GM21786 (cell line): ENCODE data around the gene PARD3B.

Source experiments
- ATAC-seq: cut with Tn5 transposase; IDR thresholded peaks from one replicate; pipeline ENCODE4 v1.9.1; 2021; ENCODE audit not compliant: unreplicated experiment

The PARD3B gene

DNA sequence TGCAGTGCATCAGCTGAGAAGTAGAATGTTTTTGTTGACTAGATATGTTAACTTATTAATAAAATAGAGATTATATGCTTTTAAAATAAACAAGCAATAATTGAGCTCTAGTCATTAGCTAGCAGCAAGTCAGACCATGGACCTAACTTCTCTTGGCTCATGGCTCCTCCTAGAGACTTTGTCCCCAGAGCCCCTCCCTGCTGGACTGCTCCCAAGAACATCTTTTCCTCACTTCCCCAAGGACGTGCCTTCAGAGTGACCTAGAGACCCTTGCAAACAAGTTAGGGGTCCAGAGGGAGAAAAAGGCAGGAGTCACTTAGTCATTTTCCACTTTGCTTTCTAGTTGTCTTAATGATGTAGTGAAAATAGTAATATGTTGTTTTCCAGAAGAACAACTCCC is 824.5 kb downstream of the PARD3B start:
- no peak for ATAC-seq

DNA sequence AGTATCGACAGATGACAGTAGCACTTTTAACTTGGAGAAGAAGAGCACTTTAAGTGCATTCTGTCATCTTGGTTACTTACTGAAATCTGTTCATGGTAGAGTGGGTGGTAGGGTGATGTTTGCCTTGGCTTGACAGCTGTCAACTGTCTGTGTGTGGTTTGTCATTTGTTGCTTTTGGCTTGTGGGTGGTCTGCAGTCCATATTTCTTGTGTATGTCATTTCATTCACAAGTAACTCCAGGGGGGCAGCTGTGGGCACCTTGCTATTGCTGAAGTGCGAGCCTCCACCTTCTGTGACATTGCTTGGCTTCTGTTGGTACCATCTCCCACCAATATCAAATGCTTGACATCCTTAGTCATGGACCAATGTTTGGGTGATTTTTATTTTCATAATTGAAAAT is 825.5 kb downstream of the PARD3B start:
- ATAC-seq = no peak

DNA sequence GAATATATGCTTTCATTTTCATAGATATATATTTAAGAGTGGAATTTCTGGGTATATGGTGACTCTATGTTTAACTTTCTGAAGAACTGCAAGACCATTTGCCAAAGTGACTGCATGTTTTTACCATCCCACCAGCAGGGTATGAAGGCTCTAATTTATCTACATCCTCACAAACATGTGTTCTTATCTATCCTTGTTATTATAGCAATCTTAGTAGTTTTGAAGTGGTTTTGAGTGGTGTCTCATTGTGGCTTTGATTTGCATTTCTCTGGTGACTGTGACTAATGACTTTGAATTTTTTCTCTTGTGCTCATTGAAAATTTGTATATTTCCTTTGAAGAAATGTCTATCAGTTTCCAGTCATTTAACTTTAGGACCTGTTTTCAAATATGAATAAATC is 826.9 kb downstream of the PARD3B start:
- no peak for ATAC-seq

DNA sequence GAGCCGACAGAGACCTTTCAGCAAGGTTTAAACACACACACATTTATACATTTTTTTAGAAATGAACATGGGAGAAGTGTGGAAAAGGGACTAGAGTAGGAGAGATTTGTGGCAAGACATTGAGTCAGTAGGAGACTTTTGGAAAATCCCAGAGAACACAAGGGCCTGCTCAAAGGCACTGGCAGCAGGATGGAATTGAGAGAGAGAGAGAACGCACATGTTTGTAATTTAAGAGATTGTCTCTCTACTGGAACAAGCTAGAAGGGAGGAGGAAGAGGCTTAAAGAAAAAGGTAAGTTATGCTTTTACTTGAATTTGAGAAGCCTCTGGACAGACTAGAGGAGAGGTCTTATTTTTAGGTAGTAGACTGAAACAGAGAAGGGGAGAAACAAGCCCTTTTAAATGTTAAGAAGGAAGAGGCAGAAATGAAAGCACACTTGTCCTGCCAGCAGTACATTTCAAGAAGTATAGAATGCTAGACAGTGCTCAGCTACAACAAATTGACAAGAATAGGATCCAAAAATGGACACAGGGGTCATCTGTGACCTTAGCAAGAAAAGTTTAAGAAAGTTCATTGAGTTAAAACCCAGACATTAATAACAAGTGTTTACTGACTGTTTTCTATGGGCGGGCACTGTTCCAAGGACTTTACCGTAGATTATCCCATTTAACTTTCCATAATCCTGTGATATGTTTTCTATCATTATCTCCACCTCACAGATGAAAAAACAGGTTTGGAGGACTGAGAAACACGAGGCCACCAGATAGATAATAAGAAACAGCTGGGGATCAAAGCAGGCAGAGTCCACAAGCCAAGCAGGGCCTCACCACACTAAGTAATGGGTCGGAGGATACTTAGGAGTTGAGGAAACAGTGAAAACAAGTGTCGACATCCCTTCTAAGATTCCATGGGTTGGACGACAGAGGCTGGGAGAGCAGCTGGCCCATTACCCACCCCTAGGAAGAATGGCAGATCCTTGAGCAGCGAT is 830.5 kb downstream of the PARD3B start:
- ATAC-seq = no peak

DNA sequence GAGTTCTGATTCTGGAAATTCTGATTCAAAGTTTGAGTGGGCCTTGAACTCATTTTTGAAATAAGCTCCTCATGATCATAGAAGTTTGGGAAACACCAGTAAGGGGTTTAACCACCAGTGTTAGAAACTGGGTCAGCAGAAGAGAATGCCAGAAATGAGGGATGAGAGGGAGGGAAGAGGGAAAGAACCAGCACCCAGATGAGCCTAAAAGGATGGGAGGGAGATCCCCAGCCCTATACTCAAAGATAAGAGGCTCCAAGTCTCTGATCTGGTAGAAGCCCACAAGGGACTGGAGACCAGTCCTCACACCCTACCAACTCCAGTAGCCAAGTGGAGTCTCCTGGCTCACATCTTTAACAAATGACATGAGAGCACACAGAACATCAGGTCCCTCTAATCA is 832.0 kb downstream of the PARD3B start:
- ATAC-seq = no peak

DNA sequence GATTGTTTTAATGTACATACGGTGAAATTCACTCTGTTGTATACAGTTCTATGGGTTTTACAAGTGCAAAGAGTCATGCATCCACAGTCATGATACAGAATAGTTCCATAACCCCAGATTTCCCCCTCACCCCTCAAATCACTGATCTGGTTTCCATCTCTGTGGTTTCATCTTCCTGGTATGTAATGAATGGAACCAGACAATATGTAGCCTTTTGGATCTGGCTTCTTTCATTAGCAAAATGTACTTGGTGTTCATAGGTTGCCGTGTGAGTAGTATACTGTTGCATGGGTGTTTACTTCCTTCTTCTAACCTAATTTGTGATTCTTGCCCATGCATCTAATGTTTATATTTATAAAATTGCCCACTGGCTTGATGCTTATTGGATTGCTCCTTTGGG is 838.3 kb downstream of the PARD3B start:
- ATAC-seq = no peak

DNA sequence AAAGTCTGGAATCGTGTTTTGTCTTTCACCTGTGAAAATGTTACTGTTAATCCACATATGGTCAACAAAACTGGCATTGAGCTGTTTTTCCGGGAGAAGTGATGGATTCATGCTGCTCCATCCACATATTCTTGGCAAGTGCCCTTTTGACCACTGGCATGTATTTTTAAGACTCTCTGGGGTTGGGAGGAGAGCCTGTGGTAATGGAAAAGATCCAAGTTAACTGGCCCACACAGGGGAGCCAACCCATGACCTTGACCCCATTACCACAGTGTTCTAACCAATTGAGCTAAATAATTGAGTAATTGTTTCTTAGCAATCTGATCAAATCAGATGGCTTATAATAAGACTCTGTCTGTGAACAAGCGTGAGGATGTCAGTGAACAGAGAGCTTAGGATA is 840.8 kb downstream of the PARD3B start:
- ATAC-seq = no peak

DNA sequence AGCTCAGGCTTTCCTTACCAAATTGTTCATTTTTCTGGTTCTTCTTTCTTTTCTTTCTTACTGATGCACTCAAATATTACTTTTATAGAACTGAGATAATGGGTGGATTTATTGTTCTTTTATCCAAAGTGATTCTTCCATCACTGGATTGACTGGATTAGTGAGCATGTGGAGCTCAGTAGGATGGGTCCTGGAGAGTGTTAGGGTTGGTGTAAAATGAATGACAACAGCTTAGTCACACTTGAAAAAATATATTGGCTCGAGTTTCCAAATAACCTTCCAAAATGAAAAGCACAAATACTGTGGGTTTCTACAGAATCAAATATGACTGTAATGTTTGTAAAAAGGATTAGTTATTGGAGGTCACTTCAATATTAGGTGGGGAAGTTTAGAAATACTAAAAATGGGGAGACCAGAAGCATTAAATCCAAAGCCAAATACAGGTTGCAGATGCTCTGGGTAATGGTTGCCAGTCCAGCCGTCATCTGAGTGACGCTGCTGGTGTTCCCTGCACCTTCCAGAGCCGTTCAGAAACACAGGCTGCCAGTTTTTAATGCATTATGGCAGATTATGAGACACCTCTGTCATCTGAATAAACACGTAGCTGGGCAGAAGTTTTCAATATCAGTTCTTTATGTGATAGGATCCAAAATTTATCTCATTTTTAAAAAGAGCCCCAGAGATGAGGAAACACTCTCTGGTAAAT is 842.2 kb downstream of the PARD3B start:
- ATAC-seq = no peak

DNA sequence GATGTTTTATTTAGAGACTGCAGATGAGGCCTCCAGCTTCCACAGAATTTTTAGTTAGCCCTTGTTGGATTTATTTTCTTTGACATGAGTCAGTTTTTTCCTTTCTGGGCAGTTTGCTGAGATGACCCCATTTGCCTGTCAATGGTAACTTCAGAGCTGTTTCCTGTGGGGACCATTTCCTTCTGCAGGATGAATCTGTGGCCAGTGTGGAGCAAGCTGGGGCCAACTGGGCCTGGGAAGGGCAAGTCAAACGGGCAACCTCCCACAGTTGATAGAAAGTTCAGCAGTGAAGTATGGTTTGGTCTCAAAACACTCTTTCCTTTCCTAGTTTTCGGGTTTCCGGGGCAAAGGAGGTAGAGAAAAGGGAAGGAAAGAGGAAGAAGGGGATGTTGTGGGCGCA is 845.6 kb downstream of the PARD3B start:
- no peak for ATAC-seq

DNA sequence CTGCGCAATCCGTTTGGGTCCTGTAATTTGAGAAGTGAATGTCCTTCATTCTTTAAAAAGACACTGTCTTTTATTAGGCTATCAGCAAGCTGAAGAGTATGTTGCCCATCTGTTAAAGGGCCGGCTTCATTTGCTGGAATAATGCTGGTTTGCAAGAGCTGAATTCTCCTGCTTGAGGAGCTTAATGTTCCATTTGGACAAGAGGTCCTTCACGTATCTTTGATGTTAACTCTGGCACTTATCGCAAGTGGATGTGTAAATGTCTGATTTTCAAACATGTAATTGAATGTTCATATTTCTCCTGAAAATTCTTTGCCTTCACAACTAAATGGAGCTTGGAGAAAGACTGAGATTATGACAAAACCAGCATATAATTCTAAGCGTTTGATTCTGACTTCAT is 856.2 kb downstream of the PARD3B start:
- no peak for ATAC-seq

DNA sequence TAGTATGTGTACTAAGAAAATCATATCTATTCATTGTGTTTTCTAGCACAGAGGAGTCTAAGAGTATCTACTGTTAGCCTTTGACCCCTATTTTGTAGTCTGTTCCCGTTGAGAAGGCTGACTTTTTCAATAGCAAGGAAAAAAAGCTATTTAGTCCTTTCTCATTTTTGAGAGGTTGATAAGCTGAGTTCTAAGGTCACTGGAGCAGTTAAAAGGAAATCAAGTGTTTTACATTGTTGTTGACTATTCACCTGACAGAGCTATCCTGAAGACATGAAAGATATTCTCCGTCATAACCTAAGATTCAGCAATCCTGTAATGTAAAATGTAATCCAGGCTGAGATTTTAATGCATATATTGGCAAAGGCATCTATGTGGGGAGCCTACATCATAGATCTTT is 856.7 kb downstream of the PARD3B start:
- ATAC-seq = no peak

DNA sequence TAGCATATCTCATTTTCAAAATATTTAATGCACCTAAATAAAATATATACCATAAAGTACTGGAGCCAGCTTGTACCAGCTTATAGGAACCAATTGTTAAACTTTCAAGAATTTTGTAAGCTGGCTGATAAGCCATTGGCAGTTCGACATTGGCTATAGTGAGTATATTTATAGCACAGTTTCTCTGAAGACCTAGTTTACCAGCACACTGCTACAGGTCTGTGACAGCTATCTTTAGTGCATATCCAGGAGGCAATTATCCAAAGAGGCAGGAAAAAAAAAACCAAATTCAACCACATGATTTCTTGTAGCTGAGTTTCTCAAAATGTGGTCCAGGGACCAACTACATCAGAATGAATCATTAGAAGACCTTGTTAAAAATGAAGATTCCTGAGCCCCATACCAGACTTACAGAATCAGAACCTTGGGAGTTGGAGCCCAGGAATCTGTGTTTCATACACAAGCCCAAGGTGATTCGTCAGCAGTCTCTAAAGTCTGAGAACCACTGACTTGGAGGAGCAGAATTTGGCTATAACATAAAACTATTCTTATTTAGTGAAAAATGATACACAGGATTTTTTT is 858.1 kb downstream of the PARD3B start:
- no peak for ATAC-seq

DNA sequence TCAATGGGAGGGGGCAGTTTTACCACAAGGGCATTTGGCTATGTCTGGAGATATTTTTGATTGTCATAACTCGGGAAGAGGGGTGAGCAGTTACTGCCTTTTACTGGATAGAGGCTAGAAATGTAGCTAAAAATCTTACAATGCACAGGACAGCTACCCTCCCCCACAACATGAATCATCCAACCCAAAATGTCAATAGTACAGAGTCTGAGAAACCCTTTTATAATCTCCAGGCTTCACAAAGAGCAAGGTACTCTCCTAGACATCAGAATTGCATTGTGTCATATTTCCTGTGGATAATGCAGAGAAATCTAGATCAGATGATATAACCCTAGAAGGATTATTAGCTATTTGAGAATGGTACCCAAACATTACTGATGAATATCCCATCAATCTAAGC is 859.9 kb downstream of the PARD3B start:
- no peak for ATAC-seq

DNA sequence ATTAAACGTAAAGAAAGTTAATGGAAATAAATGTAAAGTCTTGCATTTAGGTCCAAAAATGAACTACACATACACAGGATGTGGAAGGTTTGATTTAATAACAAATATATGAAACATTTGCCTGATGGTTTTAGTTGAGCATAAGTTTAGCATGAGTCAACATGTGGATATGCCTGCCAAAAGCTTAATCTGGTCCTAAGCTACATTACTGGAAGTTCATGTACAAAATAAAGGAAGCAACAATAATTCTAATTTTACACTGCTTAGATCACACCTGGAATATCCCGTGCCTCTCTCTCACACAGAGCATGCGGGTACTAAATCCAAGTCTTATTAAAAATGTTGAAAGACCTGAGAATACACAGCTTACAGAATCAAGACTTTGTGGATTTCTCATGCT is 860.5 kb downstream of the PARD3B start:
- ATAC-seq = no peak

DNA sequence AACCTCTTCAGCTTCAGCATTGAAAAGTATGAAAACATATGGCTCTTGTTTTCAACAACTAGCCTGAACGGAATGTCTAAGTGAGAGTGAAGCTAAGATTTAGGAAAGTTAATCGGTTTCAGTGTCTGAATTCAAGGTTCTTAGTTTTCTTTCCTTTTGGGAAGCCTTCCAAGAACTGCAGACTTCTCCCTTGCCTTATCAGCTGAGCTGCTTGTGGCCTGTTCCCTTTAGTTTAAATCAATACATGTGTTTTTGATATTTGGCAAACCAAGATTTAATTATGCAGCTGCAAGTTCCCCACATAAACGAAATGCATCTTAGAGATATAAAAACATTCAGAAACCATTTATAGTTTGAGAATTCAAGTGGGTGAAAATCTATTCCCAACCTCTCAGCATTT is 862.7 kb downstream of the PARD3B start:
- no peak for ATAC-seq

DNA sequence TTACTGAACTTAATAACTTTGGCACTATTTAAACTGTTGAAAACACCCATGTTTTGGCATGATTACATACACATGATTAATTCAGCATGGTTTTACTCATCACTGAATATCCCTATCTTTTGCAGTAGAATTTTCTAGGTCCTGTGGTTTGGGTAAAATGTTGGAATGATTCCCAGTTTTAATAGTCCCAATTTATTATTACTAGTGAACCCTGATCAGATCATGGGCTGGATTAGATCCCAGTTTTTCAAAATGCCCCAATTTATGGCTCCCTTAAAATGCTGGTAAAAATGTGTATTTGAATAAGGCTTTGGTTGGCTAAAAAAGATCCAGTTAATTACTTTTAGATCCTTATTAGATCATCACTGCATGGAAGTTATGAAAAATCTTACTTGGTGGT is 863.4 kb downstream of the PARD3B start:
- ATAC-seq = no peak

DNA sequence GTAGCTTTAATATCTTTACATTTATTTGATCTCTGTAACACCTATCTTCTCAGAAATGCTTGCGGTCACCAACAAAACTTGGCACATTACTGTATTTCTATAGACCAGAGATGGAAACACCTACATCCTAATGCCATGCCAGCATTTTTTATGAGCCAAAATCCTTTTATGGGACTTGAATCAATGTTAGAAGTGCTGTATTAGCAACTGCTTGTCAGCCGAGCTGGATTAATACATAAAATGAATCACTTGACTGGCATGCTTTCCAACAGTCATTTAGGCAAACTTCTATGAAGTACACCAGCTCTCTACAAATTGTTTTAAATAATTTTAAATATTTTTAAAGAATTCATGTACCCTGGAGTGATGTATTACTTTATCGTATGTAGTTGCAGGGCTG is 864.1 kb downstream of the PARD3B start:
- ATAC-seq = no peak

DNA sequence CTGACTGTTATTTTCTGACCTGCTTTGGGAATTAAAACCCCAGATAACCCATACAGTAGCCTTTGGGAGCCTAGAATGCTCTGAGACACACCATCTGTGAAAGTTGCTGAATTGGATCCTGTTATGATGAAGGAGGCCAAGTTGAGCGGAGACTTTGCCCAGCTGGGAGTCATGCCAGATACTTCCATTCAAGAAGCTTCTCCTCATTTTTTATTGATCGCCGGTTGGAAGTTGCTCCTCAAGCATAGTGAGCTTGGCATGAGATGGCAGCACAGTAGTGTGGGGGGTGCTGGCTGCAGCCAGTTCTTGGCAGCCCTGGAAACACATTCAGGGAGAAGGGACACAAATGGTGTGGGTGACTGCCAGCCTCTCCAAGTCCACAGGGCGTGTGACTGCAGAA is 866.3 kb downstream of the PARD3B start:
- ATAC-seq = no peak

DNA sequence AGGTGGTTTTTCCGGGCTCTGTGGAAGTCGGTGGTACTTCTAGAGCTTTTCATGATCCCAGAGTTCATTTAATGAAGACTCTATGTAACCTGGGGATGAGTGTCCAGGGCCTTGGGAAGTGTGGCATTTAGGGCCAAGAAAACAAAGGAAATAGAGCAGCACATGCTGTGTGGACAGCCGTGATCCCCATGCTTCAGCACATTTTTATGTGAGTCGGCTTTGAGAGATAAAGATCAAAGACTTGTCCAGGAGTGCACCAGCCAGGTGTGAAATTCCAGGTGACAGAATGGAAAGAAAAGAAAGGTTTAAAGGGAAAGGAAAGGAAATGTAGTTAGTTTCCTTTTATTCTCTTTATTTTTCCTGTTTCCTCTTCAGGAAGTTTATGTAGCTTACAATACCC is 879.1 kb downstream of the PARD3B start:
- no peak for ATAC-seq

DNA sequence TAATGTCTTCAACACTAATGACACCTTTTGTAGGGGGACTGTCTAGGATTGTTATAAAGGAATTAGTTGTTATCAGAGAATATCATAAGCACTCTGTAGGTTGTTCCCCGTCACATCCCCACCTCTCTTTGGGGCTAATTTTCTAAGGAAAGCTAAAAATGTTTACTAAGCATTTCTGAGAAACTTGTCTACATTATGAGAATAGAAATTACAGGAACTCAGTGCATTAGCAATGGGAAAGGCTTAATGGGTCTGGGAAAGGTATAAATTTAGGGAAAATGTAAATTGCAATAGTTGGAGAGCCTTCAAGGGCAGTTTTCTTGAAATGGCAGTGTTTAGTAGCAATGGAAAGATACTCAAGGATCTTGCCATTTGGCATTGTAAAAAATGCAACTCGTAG is 879.8 kb downstream of the PARD3B start:
- ATAC-seq = no peak

DNA sequence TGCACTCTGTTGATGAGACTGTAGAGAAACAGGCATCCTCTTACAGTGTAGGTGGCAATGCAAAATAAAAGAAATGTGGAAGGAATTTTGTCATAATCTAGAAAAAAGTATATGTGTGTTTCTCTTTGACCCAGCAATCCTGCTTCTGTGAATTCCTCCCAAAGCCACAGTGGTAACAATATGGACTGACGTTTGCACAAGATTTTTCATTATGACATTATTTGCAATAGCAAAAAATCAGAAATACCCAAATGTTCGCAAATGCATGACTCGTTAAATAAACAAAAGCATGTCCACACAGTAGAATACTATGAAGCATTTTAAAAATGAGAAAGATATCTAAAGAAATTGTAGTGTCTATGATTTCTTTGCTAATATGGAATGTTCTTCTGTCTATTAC is 881.8 kb downstream of the PARD3B start:
- ATAC-seq = no peak

DNA sequence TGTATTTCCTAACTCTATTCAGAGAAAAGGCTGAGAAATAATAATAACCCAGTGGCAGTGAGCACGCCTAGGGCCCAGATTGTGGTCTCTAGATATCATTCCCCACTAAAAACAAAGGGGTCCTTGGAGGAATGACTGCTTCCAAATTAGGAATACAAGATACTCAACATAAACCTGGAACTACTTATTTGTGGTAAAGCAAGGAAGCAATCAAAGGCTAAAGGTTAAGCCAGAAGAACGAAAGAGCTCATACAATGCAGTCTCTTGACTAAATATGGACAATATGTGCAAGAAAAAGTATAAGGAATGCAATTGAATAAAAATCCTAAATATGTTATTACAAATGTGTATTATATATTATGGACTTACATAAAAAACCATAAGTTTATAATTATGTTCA is 883.5 kb downstream of the PARD3B start:
- ATAC-seq = no peak
